Naive B cell (primary cell): ENCODE data around the gene ARL8B. TPM values are rescaled to one million over a fixed set of nuclear protein-coding genes. Genes with fewer than 3 reads are reported as not detected.
A peak's percentile ranks its signal among the peaks of the same experiment; 100 is the strongest.

ENCODE experiments used
- ATAC-seq, 2 donors: fragments of 150-1000 bp; cut with Tn5 transposase; 2 replicates each; pipeline ENCODE4 v1.10.0; 2021; ENCODE audit warnings: low read depth in 2 of 2, mild to moderate bottlenecking in 2 of 2, moderate library complexity in 2 of 2
- DNase-seq: peaks from one replicate; pipeline ENCODE4 v3.0.0; 2022
- H3K27ac Mint-ChIP-seq, 6 donors: one replicate each; pipeline ENCODE4 v1.8.0; 2020 to 2022; ENCODE audit warnings: mild to moderate bottlenecking in 6 of 6, mixed read lengths in 6 of 6, moderate library complexity in 5 of 6, inconsistent platforms in 2 of 6
- H3K27me3 Mint-ChIP-seq, 3 donors: one replicate each; pipeline ENCODE4 v1.8.0; 2021 to 2022; ENCODE audit warnings: mixed read lengths in 3 of 3, mild to moderate bottlenecking in 1 of 3
- H3K36me3 Mint-ChIP-seq, 2 donors: one replicate each; pipeline ENCODE4 v1.8.0; 2020 to 2022; ENCODE audit warnings: mixed read lengths in 2 of 2, inconsistent platforms in 1 of 2, mild to moderate bottlenecking in 1 of 2
- H3K4me1 Mint-ChIP-seq, 3 donors: one replicate each; pipeline ENCODE4 v1.8.0; 2020 to 2022; ENCODE audit warnings: mixed read lengths in 3 of 3, inconsistent platforms in 1 of 3, mild to moderate bottlenecking in 1 of 3, moderate library complexity in 1 of 3
- H3K4me3 Mint-ChIP-seq, 8 donors: one replicate each; pipeline ENCODE4 v1.8.0; 2020 to 2022; ENCODE audit warnings: mild to moderate bottlenecking in 8 of 8, mixed read lengths in 8 of 8, moderate library complexity in 8 of 8, inconsistent platforms in 2 of 8
- H3K9me3 Mint-ChIP-seq, 7 donors: one replicate each; pipeline ENCODE4 v1.8.0; 2020 to 2022; ENCODE audit warnings: mixed read lengths in 7 of 7, mild to moderate bottlenecking in 5 of 7, inconsistent platforms in 2 of 7, moderate library complexity in 1 of 7
- polyA plus RNA-seq, 6 donors: library from polyadenylated mRNA; unstranded; fragments of 300-500 nt; fragmentation: Illumina TruSeq; gene quantifications; one replicate each; pipeline ENCODE4 v1.2.3, GENCODE V29; 2021; ENCODE audit warnings: low read depth in 6 of 6

Gene ARL8B
- polyA plus RNA-seq, 6 donors from 2014 or later: 36.7 to 64.8 (median 60.6) TPM

- peak overlapping the region; percentile 94 to 99 (median 98) for H3K27ac Mint-ChIP-seq
Observed at GRCh38 chr3:5122741-5123706, 932 bp downstream of the ARL8B start.

GRCh38 chr3:5123937-5124336 is 1.8 kb downstream of the ARL8B start:
- Mint-ChIP-seq H3K4me1 (peaks cover 29 to 47% (median 44%) of the 10 kb centered on the region in 3 donors), H3K9me3 (no peaks in the 10 kb centered on the region), H3K27ac (peak overlapping the region in 4 of 6 donors; percentile 80 to 98 (median 91)), H3K36me3 (no peaks in the 10 kb centered on the region), H3K4me3 (peak overlapping the region; percentile 15 to 97 (median 87)), H3K27me3 (no peaks in the 10 kb centered on the region)
- ATAC-seq (no peak), DNase-seq (no peak)

More at GRCh38 chr3:5122741-5123706, 932 bp downstream of the ARL8B start:
- Mint-ChIP-seq H3K4me1 (peaks cover 29 to 47% (median 42%) of the 10 kb centered on the region in 3 donors), H3K4me3 (peak overlapping the region; percentile 85 to 97 (median 94)), H3K36me3 (no peaks in the 10 kb centered on the region), H3K27me3 (no peaks in the 10 kb centered on the region), H3K9me3 (no peaks in the 10 kb centered on the region)
- ATAC-seq (peak; percentile 14 to 31), DNase-seq (peak; percentile 20)

GRCh38 chr3:5126586-5126985 is 4.5 kb downstream of the ARL8B start:
- ATAC-seq: no peak
- Mint-ChIP-seq H3K36me3 (no peaks in the 10 kb centered on the region), H3K4me3 (no peak overlapping the region), H3K27me3 (no peaks in the 10 kb centered on the region), H3K27ac (peak overlapping the region in 3 of 6 donors; percentile 49 to 62 (median 59)), H3K9me3 (no peaks in the 10 kb centered on the region), H3K4me1 (peaks cover 36 to 65% (median 62%) of the 10 kb centered on the region in 3 donors)
- DNase-seq: no peak

- Mint-ChIP-seq H3K9me3 (no peaks in the 10 kb centered on the region), H3K27me3 (no peaks in the 10 kb centered on the region), H3K27ac (peak overlapping the region in 1 of 6 donors; percentile 56), H3K36me3 (no peaks in the 10 kb centered on the region), H3K4me1 (peaks cover 34 to 68% (median 59%) of the 10 kb centered on the region in 3 donors), H3K4me3 (peak overlapping the region in 1 of 8 donors; percentile 47)
- DNase-seq (no peak), ATAC-seq (no peak)
Observed at GRCh38 chr3:5128849-5129248, 6.8 kb downstream of the ARL8B start.

DNA sequence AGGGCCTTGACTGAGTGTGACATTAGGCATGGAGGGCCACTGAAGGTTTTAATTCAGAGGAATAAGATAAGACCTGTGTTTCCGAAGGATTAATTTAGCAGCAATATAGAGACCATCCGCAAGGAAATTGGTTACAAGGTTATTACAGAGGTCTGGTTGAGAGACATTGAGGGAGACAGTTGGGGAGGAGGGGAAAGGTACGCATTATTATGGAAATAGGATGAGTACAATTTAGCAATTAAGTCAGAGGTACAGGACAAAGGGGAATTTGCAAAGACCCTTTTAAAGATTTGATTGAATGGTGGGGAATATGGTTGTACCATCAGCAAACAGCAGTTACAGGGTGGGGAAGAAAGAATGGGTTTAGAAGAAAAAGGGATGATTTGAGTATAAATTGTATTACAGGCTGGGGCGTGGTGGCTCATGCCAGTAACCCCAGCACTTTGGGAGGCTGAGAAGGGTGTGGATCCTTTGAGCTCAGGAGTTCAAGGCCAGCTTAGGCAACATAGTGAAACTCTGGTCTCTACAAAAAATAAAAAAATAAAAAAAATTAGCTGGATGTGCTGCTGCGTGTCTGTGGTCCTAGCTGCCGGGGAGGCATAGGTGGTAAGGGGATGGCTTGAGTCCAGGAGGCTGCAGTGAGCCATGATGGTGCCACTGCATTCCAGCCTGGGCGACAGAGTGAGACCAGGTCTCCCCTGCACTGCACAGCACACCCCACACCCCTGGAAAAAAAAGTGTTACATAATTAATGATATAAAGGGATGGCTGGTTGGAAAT is 11.3 kb downstream of the ARL8B start:
- Mint-ChIP-seq H3K27ac (peak overlapping the region; percentile 54 to 91 (median 72)), H3K36me3 (no peaks in the 10 kb centered on the region), H3K4me1 (peaks cover 37 to 75% (median 57%) of the 10 kb centered on the region in 3 donors), H3K4me3 (peak overlapping the region in 1 of 8 donors; percentile 59), H3K9me3 (no peaks in the 10 kb centered on the region), H3K27me3 (no peaks in the 10 kb centered on the region)
- DNase-seq (no peak), ATAC-seq (no peak)

- Mint-ChIP-seq H3K36me3 (no peaks in the 10 kb centered on the region), H3K4me1 (peaks cover 37 to 76% (median 60%) of the 10 kb centered on the region in 3 donors), H3K9me3 (no peaks in the 10 kb centered on the region), H3K4me3 (no peak overlapping the region), H3K27me3 (no peaks in the 10 kb centered on the region), H3K27ac (peak overlapping the region in 5 of 6 donors; percentile 13 to 89 (median 77))
- ATAC-seq (no peak), DNase-seq (no peak)
Observed at GRCh38 chr3:5134019-5134391, 11.9 kb downstream of the ARL8B start.

- peak overlapping the region; percentile 13 to 89 (median 75) for H3K27ac Mint-ChIP-seq
- no peaks in the 10 kb centered on the region for H3K9me3 Mint-ChIP-seq
- no peaks in the 10 kb centered on the region for H3K27me3 Mint-ChIP-seq
- H3K4me1 Mint-ChIP-seq: peaks cover 42 to 76% (median 65%) of the 10 kb centered on the region in 3 donors
- DNase-seq: no peak
- H3K36me3 Mint-ChIP-seq: peaks cover 0 to 3% of the 10 kb centered on the region in 2 donors
- no peak for ATAC-seq
- no peak overlapping the region for H3K4me3 Mint-ChIP-seq
Observed at GRCh38 chr3:5134499-5134898, 12.4 kb downstream of the ARL8B start.

- H3K4me3 Mint-ChIP-seq: peak overlapping the region in 5 of 8 donors; percentile 0 to 86 (median 26)
- peaks cover 6 to 19% of the 10 kb centered on the region in 2 donors for H3K36me3 Mint-ChIP-seq
- DNase-seq: peak; percentile 68
- H3K9me3 Mint-ChIP-seq: peaks cover 0 to 10% (median 4%) of the 10 kb centered on the region in 7 donors
- peak overlapping the region; percentile 8 to 97 (median 92) for H3K27ac Mint-ChIP-seq
- peaks cover 52 to 80% (median 66%) of the 10 kb centered on the region in 3 donors for H3K4me1 Mint-ChIP-seq
- ATAC-seq: peak; percentile 76 to 83
- no peaks in the 10 kb centered on the region for H3K27me3 Mint-ChIP-seq
Observed at GRCh38 chr3:5136211-5136918, 14.3 kb downstream of the ARL8B start.

DNA sequence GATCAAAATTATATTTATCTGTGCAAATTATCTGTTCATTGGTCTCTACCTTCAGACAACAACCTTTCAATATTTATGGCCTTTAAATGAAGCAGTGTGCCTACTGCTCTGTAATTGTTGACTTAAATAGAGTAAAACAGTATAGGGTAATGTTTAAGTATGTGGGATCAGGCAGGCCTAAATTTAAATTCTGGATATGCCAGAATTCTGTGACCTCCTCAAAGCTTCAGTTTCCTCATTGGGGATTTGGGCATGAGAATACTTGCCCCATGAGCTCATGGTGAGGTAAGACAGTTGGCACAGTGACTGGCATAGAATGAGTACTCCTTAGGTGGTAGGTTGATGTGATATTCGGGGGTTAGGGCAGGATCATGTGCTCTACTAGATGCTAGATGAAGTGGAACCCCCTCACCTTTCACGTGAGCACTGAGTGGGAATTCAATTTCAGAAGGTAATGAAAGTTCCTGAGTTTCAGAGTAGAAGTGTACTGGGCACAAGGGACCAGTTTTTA is 14.9 kb downstream of the ARL8B start:
- Mint-ChIP-seq H3K36me3 (peaks cover 12 to 25% of the 10 kb centered on the region in 2 donors), H3K4me3 (peak overlapping the region in 6 of 8 donors; percentile 19 to 86 (median 46)), H3K4me1 (peaks cover 54 to 85% (median 68%) of the 10 kb centered on the region in 3 donors), H3K27ac (peak overlapping the region; percentile 8 to 97 (median 92)), H3K27me3 (no peaks in the 10 kb centered on the region), H3K9me3 (peaks cover 0 to 11% (median 4%) of the 10 kb centered on the region in 7 donors)
- peak; percentile 39 to 48 for ATAC-seq
- DNase-seq: peak; percentile 33

- peaks cover 19 to 27% of the 10 kb centered on the region in 2 donors for H3K36me3 Mint-ChIP-seq
- peaks cover 0 to 18% (median 6%) of the 10 kb centered on the region in 7 donors for H3K9me3 Mint-ChIP-seq
- ATAC-seq: no peak
- H3K27ac Mint-ChIP-seq: peak overlapping the region; percentile 61 to 97 (median 93)
- DNase-seq: no peak
- H3K4me1 Mint-ChIP-seq: peaks cover 46 to 77% (median 57%) of the 10 kb centered on the region in 3 donors
- H3K4me3 Mint-ChIP-seq: peak overlapping the region in 4 of 8 donors; percentile 16 to 52 (median 37)
- H3K27me3 Mint-ChIP-seq: no peaks in the 10 kb centered on the region
Observed at GRCh38 chr3:5138214-5138981, 16.3 kb downstream of the ARL8B start.

DNA sequence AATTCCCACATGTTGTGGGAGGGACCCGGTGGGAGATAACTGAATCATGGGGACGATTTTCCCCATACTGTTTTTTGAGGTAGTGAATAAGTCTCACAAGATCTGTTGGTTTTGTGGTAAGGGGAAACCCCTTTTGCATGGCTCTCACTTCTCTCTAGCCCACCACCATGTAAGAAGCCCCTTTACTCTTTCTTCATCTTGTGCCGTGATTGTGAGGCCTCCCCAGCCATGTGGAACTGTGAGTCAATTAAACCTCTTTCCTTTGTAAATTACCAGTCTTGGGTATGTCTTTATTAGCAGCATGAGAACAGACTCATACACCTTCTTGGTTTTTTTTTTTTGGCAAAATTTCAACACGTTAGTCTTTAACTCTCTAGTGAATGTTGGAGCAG is 18.1 kb downstream of the ARL8B start:
- Mint-ChIP-seq H3K4me1 (peaks cover 55 to 74% (median 63%) of the 10 kb centered on the region in 3 donors), H3K27me3 (no peaks in the 10 kb centered on the region), H3K27ac (peak overlapping the region; percentile 54 to 95 (median 94)), H3K36me3 (peaks cover 36 to 37% of the 10 kb centered on the region in 2 donors), H3K4me3 (peak overlapping the region in 7 of 8 donors; percentile 3 to 77 (median 56)), H3K9me3 (peaks cover 9 to 36% (median 22%) of the 10 kb centered on the region in 7 donors)
- peak; percentile 63 to 73 for ATAC-seq
- peak; percentile 47 for DNase-seq

DNA sequence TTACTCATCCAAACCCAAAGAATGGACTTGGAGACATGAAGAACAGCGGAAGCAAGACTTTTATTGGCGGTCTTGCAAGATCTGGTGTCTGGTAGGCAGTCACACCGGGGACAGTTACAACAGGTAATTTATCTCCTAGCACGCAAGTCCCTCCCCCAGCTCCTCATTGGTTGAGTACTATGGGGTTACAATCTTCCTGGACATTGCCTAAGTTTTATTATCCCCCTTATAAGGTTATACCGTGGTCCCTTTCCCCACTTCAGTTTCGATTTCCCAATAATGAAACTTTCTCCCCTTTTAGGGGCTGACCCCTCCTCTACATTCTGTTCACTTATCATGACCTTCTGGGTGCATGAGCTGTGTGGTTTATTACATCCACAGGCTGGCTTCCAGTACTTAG is 18.7 kb downstream of the ARL8B start:
- Mint-ChIP-seq H3K4me3 (peak overlapping the region in 5 of 8 donors; percentile 13 to 71 (median 56)), H3K9me3 (peaks cover 9 to 43% (median 28%) of the 10 kb centered on the region in 7 donors), H3K27ac (peak overlapping the region; percentile 93 to 95 (median 94)), H3K36me3 (peaks cover 42 to 43% of the 10 kb centered on the region in 2 donors), H3K4me1 (peaks cover 58 to 80% (median 69%) of the 10 kb centered on the region in 3 donors), H3K27me3 (no peaks in the 10 kb centered on the region)
- DNase-seq (no peak), ATAC-seq (no peak)
